Retinal pigment epithelial cell (primary cell): ENCODE results near the gene GM2A.

Experiments used
- DNase-seq: peaks from one replicate; pipeline ENCODE4 v3.0.0-alpha.2; 2010; ENCODE audit warnings: low read depth
- H3K4me3 ChIP-seq: 2 replicates; pipeline ENCODE4 v1.5.1; 2011; ENCODE audit warnings: mild to moderate bottlenecking, low read length, control low read depth, moderate library complexity
- CTCF ChIP-seq: conservative IDR thresholded peaks from 2 replicates; pipeline ENCODE4 v1.5.1; 2011; ENCODE audit warnings: low read depth, low read length, control low read depth, inconsistent platforms

The GM2A gene

GRCh38 chr5:151258816-151259215 is 5.8 kb downstream of the GM2A start:
- DNase-seq = no peak
- TF ChIP-seq CTCF = no peak
- H3K4me3 ChIP-seq = no peak overlapping the region

- H3K4me3 ChIP-seq = no peak overlapping the region
- no peak for TF ChIP-seq CTCF
- no peak for DNase-seq
Observed at GRCh38 chr5:151259931-151260330, 6.9 kb downstream of the GM2A start.

- H3K4me3 ChIP-seq = no peak overlapping the region
- DNase-seq = no peak
- no peak for TF ChIP-seq CTCF
Observed at GRCh38 chr5:151262532-151262931, 9.5 kb downstream of the GM2A start.

- no peak for DNase-seq
- TF ChIP-seq CTCF = no peak
- H3K4me3 ChIP-seq = no peak overlapping the region
Observed at GRCh38 chr5:151264113-151264512, 11.1 kb downstream of the GM2A start.

- no peak for TF ChIP-seq CTCF
- no peak for DNase-seq
Observed at GRCh38 chr5:151267491-151268260, 14.7 kb downstream of the GM2A start.

GRCh38 chr5:151270599-151270998 is 17.6 kb downstream of the GM2A start:
- no peak for TF ChIP-seq CTCF
- no peak for DNase-seq
- no peak overlapping the region for H3K4me3 ChIP-seq

More at GRCh38 chr5:151267491-151268260, 14.7 kb downstream of the GM2A start:
- no peak overlapping the region for H3K4me3 ChIP-seq

- TF ChIP-seq CTCF = no peak
- no peak overlapping the region for H3K4me3 ChIP-seq
- no peak for DNase-seq
Observed at GRCh38 chr5:151271336-151271735, 18.4 kb downstream of the GM2A start.
